Measurements from ENCODE around the gene ZC3HAV1. TPM values are rescaled to one million over a fixed set of nuclear protein-coding genes. Genes with fewer than 3 reads are reported as not detected.
"Not testable (repeated sequence)": the region's sequence is repeated elsewhere in the genome, so short reads cannot be mapped to it uniquely, and the experiment has no call there.

Gene ZC3HAV1
- polyA plus RNA-seq, 1 donor (not counting 4 experiments of a cell fraction or from before 2014, with no cell fraction given): 31.7 TPM

- Histone ChIP-seq H3K4me3 (ENCODE audit: control insufficient read depth in 2 of 3, extremely low read depth in 1 of 3, insufficient read depth in 2 of 3, low read depth in 1 of 3, low read length in 3 of 3) (no peak overlapping the region), H3K27ac (ENCODE audit: control insufficient read depth, insufficient read depth, low read length) (no peak overlapping the region), H2AFZ (ENCODE audit: control insufficient read depth, low read length) (no peak overlapping the region)
Measured at GRCh38 chr7:139094596-139094995, 14.9 kb downstream of the ZC3HAV1 start.

GRCh38 chr7:139094030-139094429, 15.5 kb downstream of the ZC3HAV1 start:
- TF ChIP-seq EZH2 (IDR thresholded peaks at IDR 0.05; ENCODE audit: low read length) (no peak), CTCF (optimal IDR thresholded peaks at IDR 0.05 in 1 of 3, IDR thresholded peaks at IDR 0.05 in 1 of 3, conservative IDR thresholded peaks at IDR 0.05 in 1 of 3; ENCODE audit: extremely low read depth in 1 of 3, insufficient read depth in 2 of 3, low read length in 3 of 3) (no peak)
- H3K27me3 ChIP-seq (ENCODE audit: control insufficient read depth, extremely low read depth, insufficient read depth, low read length): no peaks in the 10 kb centered on the region
- no peak for FAIRE-seq
- H2AFZ ChIP-seq (ENCODE audit: control insufficient read depth, low read length): no peak overlapping the region
- peaks cover 0 to 9% of the 10 kb centered on the region in 2 experiments for H3K36me3 ChIP-seq (ENCODE audit: control insufficient read depth in 2 of 2, extremely low read depth in 1 of 2, insufficient read depth in 2 of 2, low read length in 2 of 2)
- no peaks in the 10 kb centered on the region for H4K20me1 ChIP-seq (ENCODE audit: control insufficient read depth, extremely low read depth, insufficient read depth, low read length)
- H3K9me3 ChIP-seq (ENCODE audit: control insufficient read depth, low read depth, low read length): no peaks in the 10 kb centered on the region
- H3K27ac ChIP-seq (ENCODE audit: control insufficient read depth, insufficient read depth, low read length): no peak overlapping the region
- H3K79me2 ChIP-seq (ENCODE audit: control insufficient read depth, insufficient read depth, low read length): peaks cover 87% of the 10 kb centered on the region
- H3K4me2 ChIP-seq (ENCODE audit: control insufficient read depth, extremely low read depth, insufficient read depth, low read depth, low read length): no peak overlapping the region
- H3K9me1 ChIP-seq (ENCODE audit: control insufficient read depth, extremely low read depth, insufficient read depth, low read length): no peaks in the 10 kb centered on the region
- no peak overlapping the region for H3K4me3 ChIP-seq (ENCODE audit: control insufficient read depth in 2 of 3, extremely low read depth in 1 of 3, insufficient read depth in 2 of 3, low read depth in 1 of 3, low read length in 3 of 3)
- no peak for DNase-seq (ENCODE audit: low read depth, low spot score)
- H3K4me1 ChIP-seq (ENCODE audit: control insufficient read depth, extremely low read depth, insufficient read depth, low read length): no peaks in the 10 kb centered on the region
- no peak overlapping the region for H3K9ac ChIP-seq (ENCODE audit: control insufficient read depth, extremely low read depth, insufficient read depth, low read length)
- dilution Hi-C loops (cut with MboI; ENCODE audit: extremely low pct_ligation_motif_present, low sequenced_read_pairs): no loop called here

More at GRCh38 chr7:139094596-139094995, 14.9 kb downstream of the ZC3HAV1 start:
- Histone ChIP-seq H3K27me3 (ENCODE audit: control insufficient read depth, extremely low read depth, insufficient read depth, low read length) (no peaks in the 10 kb centered on the region), H3K4me2 (ENCODE audit: control insufficient read depth, extremely low read depth, insufficient read depth, low read depth, low read length) (no peak overlapping the region), H3K36me3 (ENCODE audit: control insufficient read depth in 2 of 2, extremely low read depth in 1 of 2, insufficient read depth in 2 of 2, low read length in 2 of 2) (peaks cover 0 to 5% of the 10 kb centered on the region in 2 experiments), H3K4me1 (ENCODE audit: control insufficient read depth, extremely low read depth, insufficient read depth, low read length) (no peaks in the 10 kb centered on the region), H4K20me1 (ENCODE audit: control insufficient read depth, extremely low read depth, insufficient read depth, low read length) (no peaks in the 10 kb centered on the region), H3K9ac (ENCODE audit: control insufficient read depth, extremely low read depth, insufficient read depth, low read length) (no peak overlapping the region), H3K79me2 (ENCODE audit: control insufficient read depth, insufficient read depth, low read length) (peaks cover 87% of the 10 kb centered on the region), H3K9me3 (ENCODE audit: control insufficient read depth, low read depth, low read length) (no peaks in the 10 kb centered on the region), H3K9me1 (ENCODE audit: control insufficient read depth, extremely low read depth, insufficient read depth, low read length) (no peaks in the 10 kb centered on the region)
- dilution Hi-C loops (cut with MboI; ENCODE audit: extremely low pct_ligation_motif_present, low sequenced_read_pairs): no loop called here
- DNase-seq (ENCODE audit: low read depth, low spot score) (no peak), FAIRE-seq (no peak)
- TF ChIP-seq CTCF (optimal IDR thresholded peaks at IDR 0.05 in 1 of 3, IDR thresholded peaks at IDR 0.05 in 1 of 3, conservative IDR thresholded peaks at IDR 0.05 in 1 of 3; ENCODE audit: extremely low read depth in 1 of 3, insufficient read depth in 2 of 3, low read length in 3 of 3) (no peak), EZH2 (IDR thresholded peaks at IDR 0.05; ENCODE audit: low read length) (no peak)

GRCh38 chr7:139093512-139093911, 16.0 kb downstream of the ZC3HAV1 start:
- dilution Hi-C loops (cut with MboI; ENCODE audit: extremely low pct_ligation_motif_present, low sequenced_read_pairs); H3K4me2 ChIP-seq (ENCODE audit: control insufficient read depth, extremely low read depth, insufficient read depth, low read depth, low read length); FAIRE-seq; DNase-seq (ENCODE audit: low read depth, low spot score); H4K20me1 ChIP-seq (ENCODE audit: control insufficient read depth, extremely low read depth, insufficient read depth, low read length); H3K27ac ChIP-seq (ENCODE audit: control insufficient read depth, insufficient read depth, low read length); H3K9me3 ChIP-seq (ENCODE audit: control insufficient read depth, low read depth, low read length); H3K9me1 ChIP-seq (ENCODE audit: control insufficient read depth, extremely low read depth, insufficient read depth, low read length); H3K4me3 ChIP-seq (ENCODE audit: control insufficient read depth in 2 of 3, extremely low read depth in 1 of 3, insufficient read depth in 2 of 3, low read depth in 1 of 3, low read length in 3 of 3); H3K4me1 ChIP-seq (ENCODE audit: control insufficient read depth, extremely low read depth, insufficient read depth, low read length); H3K27me3 ChIP-seq (ENCODE audit: control insufficient read depth, extremely low read depth, insufficient read depth, low read length); H3K9ac ChIP-seq (ENCODE audit: control insufficient read depth, extremely low read depth, insufficient read depth, low read length); H3K36me3 ChIP-seq (ENCODE audit: control insufficient read depth in 2 of 2, extremely low read depth in 1 of 2, insufficient read depth in 2 of 2, low read length in 2 of 2); H2AFZ ChIP-seq (ENCODE audit: control insufficient read depth, low read length): not testable (repeated sequence)
- peaks cover 83% of the 10 kb centered on the region for H3K79me2 ChIP-seq (ENCODE audit: control insufficient read depth, insufficient read depth, low read length)
